BLaER1 (cell line): Measurements from ENCODE around the gene PCSK6.
"Not testable (repeated sequence)": the region's sequence is repeated elsewhere in the genome, so short reads cannot be mapped to it uniquely, and the experiment has no call there.

Experiments used
- H3K27ac ChIP-seq: shearing (Covaris generic); formaldehyde crosslinking; 2 replicates; pipeline ENCODE4 v1.8.1; 2022
- H3K27me3 ChIP-seq: shearing (Covaris generic); formaldehyde crosslinking; 2 replicates; pipeline ENCODE4 v1.8.1; 2022
- H3K36me3 ChIP-seq: shearing (Covaris generic); formaldehyde crosslinking; 2 replicates; pipeline ENCODE4 v1.8.1; 2022
- H3K4me1 ChIP-seq: shearing (Covaris generic); formaldehyde crosslinking; 2 replicates; pipeline ENCODE4 v1.8.1; 2022
- H3K4me2 ChIP-seq: shearing (Covaris generic); formaldehyde crosslinking; 2 replicates; pipeline ENCODE4 v1.8.1; 2022
- H3K4me3 ChIP-seq: shearing (Covaris generic); formaldehyde crosslinking; 2 replicates; pipeline ENCODE4 v1.8.1; 2022
- H3K9ac ChIP-seq: shearing (Covaris generic); formaldehyde crosslinking; 2 replicates; pipeline ENCODE4 v1.8.1; 2022
- H3K9me3 ChIP-seq: shearing (Covaris generic); formaldehyde crosslinking; 2 replicates; pipeline ENCODE4 v1.8.1; 2022
- H4K20me1 ChIP-seq: shearing (Covaris generic); formaldehyde crosslinking; 2 replicates; pipeline ENCODE4 v1.8.1; 2022
- Cebpa-rat ChIP-seq: shearing (Covaris generic); IDR thresholded peaks from 2 replicates; pipeline ENCODE4 v1.8.1; 2022

Gene PCSK6

DNA sequence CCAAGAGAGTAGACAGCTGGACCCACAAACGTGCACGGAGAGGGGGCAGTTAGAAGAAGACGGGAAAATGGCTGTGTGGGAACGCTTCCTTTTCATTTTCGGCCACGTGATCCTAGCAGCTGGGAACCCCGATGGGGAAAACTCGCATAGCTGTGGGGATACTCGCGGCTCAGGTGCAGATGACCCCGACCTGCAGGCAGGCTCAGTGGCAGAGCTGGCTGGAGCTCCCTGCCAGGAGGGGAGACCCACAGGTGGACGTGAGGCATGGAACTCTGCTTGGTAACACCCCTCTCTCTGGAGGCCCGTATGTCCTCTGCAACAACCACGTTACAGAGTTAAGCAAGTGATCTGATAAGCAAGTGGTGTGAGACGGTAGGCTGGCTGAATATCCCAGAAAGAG lies 109.9 kb downstream of the PCSK6 start:
- Histone ChIP-seq H3K4me3 (no peak overlapping the region), H3K36me3 (no peaks in the 10 kb centered on the region), H3K9me3 (no peaks in the 10 kb centered on the region), H3K9ac (no peak overlapping the region), H3K27ac (peak overlapping the region; percentile 87), H3K27me3 (no peaks in the 10 kb centered on the region), H3K4me2 (peak overlapping the region; percentile 85), H3K4me1 (peaks cover 67% of the 10 kb centered on the region), H4K20me1 (no peaks in the 10 kb centered on the region)
- no peak for TF ChIP-seq Cebpa-rat

DNA sequence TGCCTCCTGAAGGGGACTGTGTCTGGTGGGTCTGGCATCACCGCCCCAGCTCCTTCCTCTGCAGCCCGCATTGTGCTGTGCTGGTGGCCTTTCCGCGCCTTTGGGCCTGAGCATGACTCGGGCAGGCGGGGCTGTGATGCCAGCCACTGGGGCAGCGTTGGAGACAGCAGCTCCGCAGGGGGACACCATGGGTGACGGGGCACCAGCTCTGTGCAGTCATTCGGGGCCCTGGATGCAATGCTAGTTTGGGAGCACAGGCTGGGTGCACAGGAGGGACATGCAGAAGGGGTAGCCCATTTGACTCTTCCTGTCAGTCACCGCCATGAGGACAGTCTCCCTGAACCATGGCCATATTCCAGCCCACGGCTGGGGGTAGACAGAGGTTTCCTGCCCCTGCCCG lies 110.6 kb downstream of the PCSK6 start:
- Histone ChIP-seq H3K4me1 (peaks cover 67% of the 10 kb centered on the region), H3K36me3 (no peaks in the 10 kb centered on the region), H3K4me2 (peak overlapping the region; percentile 85), H3K27ac (peak overlapping the region; percentile 87), H3K9me3 (no peaks in the 10 kb centered on the region), H3K9ac (peak overlapping the region; percentile 42; the same call in 1 of the 2 replicates), H3K4me3 (no peak overlapping the region), H4K20me1 (no peaks in the 10 kb centered on the region), H3K27me3 (no peaks in the 10 kb centered on the region)
- no peak for TF ChIP-seq Cebpa-rat

DNA sequence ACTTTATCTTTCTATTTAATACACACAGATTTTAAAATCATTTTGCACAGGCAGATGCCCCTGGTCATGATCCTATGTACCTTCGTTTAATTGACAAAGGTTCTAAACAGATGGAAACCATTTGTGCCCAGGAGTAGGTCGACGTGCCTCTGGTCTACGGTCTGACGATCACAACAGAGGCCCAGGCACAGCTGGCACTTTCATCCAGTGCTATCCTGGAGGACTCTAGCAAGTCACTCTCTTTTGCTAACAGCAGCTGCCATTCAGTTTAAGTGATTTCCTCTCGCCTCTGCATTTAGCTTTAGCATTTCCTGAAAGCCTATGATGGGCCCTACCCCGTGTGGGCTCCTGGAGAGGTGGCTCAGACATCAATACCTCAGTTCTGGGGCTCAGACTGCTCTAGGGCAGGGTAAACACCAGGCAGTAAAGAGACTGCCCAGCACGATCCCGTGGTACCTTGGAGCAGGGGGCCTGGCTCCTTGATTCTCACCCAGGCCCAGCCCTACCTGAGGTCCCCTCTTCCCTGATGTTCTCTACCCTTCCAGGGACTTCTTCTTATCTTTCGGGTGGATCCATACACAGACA lies 111.2 kb downstream of the PCSK6 start:
- Histone ChIP-seq H3K9ac (peak overlapping the region; percentile 42; the same call in 1 of the 2 replicates), H3K27me3 (no peaks in the 10 kb centered on the region), H3K4me2 (peak overlapping the region; percentile 85), H3K9me3 (no peaks in the 10 kb centered on the region), H3K4me1 (peaks cover 67% of the 10 kb centered on the region), H3K36me3 (no peaks in the 10 kb centered on the region), H3K4me3 (no peak overlapping the region; the same call in 1 of the 2 replicates), H3K27ac (peak overlapping the region; percentile 87), H4K20me1 (no peaks in the 10 kb centered on the region)
- no peak for TF ChIP-seq Cebpa-rat

DNA sequence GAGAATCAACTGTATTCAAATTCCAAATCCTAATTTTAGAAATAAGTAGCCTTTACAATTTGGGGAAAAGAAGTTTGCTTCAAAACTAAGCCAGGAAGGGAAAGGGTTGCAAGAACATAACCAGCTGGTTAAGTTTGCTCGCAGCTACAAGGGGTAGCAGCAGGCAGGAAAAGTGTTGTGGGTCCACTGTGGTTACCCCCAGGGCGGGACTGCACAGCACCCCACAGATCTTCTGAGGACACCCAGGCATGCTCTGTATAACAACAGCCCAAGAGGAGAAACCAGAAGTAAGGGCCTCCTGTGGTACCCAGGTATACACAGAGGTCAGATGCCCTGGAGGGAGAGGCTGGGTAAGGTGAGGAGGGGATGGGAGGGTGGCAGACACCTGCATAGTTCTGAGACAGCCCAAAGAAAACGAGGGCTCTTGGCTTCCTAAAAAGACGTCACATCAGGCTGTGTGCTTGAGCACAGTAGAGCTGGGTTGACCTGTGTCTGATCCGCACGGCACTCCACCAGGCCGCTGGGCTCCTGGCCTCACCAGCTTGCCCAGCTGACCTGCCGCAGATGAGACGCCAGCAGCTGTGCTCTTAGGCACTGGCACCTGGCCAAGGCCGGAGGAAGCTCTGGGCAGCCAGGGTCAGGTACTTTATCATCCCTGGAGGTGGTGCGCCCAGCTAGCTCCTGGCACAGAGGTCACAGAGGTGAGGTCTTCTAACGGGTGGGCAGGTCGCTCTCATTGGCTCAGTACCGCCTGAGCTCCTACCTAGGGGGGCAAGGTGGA lies 112.7 kb downstream of the PCSK6 start:
- H3K4me2 ChIP-seq: peak overlapping the region; percentile 85

DNA sequence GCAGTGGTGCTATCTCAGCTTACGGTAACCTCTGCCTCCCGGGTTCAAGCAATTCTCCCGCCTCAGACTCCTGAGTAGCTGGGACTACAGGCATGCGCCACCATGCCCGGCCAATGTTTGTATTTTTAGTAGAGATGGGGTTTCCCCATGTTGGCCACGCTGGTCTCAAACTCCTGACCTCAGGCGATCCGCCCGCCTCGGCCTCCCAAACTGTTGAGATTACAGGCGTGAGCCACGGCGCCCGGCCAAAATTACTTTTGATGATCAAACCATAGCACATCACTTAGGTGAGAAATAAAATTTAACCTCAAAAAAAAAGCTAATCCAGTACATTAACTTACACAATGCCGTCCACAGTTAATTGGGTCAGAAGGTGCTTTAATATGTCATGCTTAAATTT lies 114.5 kb downstream of the PCSK6 start:
- not testable (repeated sequence) for H3K4me2 ChIP-seq, H3K4me3 ChIP-seq

More for the DNA sequence above, 112.7 kb downstream of the PCSK6 start:
- Histone ChIP-seq H3K27me3 (no peaks in the 10 kb centered on the region), H3K4me3 (no peak overlapping the region), H3K9ac (no peak overlapping the region), H3K36me3 (no peaks in the 10 kb centered on the region), H4K20me1 (no peaks in the 10 kb centered on the region), H3K27ac (peak overlapping the region; percentile 87), H3K4me1 (peaks cover 62% of the 10 kb centered on the region), H3K9me3 (no peaks in the 10 kb centered on the region)
- TF ChIP-seq Cebpa-rat: no peak

DNA sequence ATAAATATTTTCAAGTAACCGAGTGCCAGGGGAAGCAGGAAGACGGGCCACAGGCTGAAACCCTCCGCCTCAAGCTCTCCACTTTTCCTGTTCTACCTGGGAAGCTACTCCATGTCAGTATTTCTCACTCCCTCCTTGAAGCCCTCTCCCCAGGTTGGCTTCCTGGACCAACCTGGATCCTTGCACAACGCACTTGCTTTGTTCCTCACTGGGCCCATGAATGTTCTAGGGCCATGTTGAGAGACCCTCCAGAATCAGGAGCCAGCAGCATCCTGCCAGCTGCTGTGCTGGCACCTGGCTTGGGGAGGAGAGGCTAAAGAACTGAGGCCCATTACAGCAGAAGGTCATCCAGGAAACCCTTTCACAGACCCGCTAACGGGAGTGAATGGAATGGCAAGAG lies 115.2 kb downstream of the PCSK6 start:
- Histone ChIP-seq H4K20me1 (no peaks in the 10 kb centered on the region), H3K9ac (no peak overlapping the region), H3K27ac (no peak overlapping the region), H3K4me1 (peaks cover 41% of the 10 kb centered on the region), H3K4me3 (no peak overlapping the region), H3K36me3 (no peaks in the 10 kb centered on the region), H3K27me3 (no peaks in the 10 kb centered on the region), H3K9me3 (no peaks in the 10 kb centered on the region), H3K4me2 (no peak overlapping the region)
- no peak for TF ChIP-seq Cebpa-rat

More for the DNA sequence above, 114.5 kb downstream of the PCSK6 start:
- H3K9ac ChIP-seq, H3K9me3 ChIP-seq, H3K36me3 ChIP-seq, H3K27ac ChIP-seq, H4K20me1 ChIP-seq, H3K27me3 ChIP-seq: not testable (repeated sequence)
- H3K4me1 ChIP-seq: peaks cover 48% of the 10 kb centered on the region

DNA sequence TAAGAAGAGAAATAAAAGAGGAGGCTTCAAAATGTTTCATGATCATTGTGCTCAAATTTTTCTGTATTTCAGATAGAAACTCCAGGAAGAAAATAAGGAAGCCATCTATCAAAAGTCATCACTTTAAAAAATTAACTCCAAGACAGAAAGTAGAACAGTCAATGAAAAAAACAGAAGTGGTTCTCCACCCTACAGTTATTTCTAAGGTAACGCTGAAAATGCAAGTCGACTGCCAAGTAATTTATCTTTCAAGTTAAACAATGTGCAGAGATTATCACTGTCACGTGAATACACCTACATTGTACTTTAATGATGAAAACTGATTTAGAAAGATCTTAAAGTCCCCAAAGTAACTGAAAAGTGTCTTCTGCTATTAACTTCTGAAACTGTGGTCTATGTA lies 115.9 kb downstream of the PCSK6 start:
- Histone ChIP-seq H3K9ac (no peak overlapping the region), H3K36me3 (no peaks in the 10 kb centered on the region), H4K20me1 (no peaks in the 10 kb centered on the region), H3K9me3 (no peaks in the 10 kb centered on the region), H3K4me1 (peaks cover 33% of the 10 kb centered on the region), H3K4me2 (no peak overlapping the region), H3K27me3 (no peaks in the 10 kb centered on the region), H3K4me3 (no peak overlapping the region), H3K27ac (no peak overlapping the region)
- TF ChIP-seq Cebpa-rat: no peak

DNA sequence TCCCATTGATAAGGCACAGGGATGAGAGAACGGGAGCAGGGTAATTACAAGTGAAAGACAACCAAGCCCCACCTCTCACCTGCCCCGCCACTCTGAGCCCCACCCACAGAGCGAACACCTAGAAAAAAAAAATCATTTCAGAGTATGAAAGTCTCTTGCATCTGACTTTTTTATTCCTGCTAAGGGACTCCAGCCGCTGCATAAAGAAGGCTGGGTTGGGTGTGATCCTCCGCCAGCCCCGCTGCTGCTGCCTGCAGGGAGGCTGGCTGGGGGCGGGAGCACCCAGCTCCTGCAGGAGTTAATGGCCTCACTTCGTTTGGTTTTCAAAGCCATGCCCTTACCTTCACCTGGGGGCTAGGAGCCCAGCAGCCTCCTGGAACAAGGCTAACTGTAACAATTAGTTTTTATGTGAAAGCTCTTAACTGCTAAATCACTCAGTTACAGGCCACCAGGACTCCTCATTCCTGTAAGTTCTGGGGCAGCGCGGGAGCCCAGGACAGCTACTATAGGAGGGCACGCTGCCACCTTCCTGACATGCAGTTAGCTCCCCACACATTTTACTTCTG lies 116.5 kb downstream of the PCSK6 start:
- no peak overlapping the region for H3K4me3 ChIP-seq
- H3K27me3 ChIP-seq: no peaks in the 10 kb centered on the region
- no peak overlapping the region for H3K4me2 ChIP-seq
- TF ChIP-seq Cebpa-rat: no peak
- no peak overlapping the region for H3K9ac ChIP-seq
- no peaks in the 10 kb centered on the region for H3K9me3 ChIP-seq
- peaks cover 28% of the 10 kb centered on the region for H3K4me1 ChIP-seq
- H4K20me1 ChIP-seq: no peaks in the 10 kb centered on the region
- no peaks in the 10 kb centered on the region for H3K36me3 ChIP-seq
- H3K27ac ChIP-seq: no peak overlapping the region

DNA sequence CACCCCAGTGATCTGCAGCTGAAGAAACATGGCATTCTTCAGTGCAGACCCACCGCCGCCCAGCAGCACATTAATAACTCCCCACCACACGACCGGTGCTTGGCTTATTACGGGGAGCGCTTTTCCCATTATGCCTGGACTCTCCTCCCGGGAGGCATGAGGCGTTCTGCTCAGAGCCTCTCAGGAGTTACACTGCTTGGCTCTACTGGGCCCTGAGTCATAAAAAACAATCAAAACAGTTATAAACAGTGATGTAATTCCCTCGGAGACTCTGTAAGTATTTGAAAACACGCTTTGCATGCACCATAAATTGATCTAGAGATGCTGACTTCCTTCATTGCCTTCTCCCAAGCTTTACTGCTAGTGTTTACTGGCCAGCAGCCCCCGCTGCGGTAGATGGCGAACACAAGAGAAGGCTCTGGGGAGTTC lies 117.3 kb downstream of the PCSK6 start:
- TF ChIP-seq Cebpa-rat: no peak
- Histone ChIP-seq H3K4me1 (peaks cover 19% of the 10 kb centered on the region), H3K4me2 (peak overlapping the region; percentile 12; the same call in 1 of the 2 replicates), H4K20me1 (no peaks in the 10 kb centered on the region), H3K36me3 (no peaks in the 10 kb centered on the region), H3K27ac (no peak overlapping the region), H3K9me3 (no peaks in the 10 kb centered on the region), H3K9ac (no peak overlapping the region), H3K4me3 (no peak overlapping the region), H3K27me3 (no peaks in the 10 kb centered on the region)

DNA sequence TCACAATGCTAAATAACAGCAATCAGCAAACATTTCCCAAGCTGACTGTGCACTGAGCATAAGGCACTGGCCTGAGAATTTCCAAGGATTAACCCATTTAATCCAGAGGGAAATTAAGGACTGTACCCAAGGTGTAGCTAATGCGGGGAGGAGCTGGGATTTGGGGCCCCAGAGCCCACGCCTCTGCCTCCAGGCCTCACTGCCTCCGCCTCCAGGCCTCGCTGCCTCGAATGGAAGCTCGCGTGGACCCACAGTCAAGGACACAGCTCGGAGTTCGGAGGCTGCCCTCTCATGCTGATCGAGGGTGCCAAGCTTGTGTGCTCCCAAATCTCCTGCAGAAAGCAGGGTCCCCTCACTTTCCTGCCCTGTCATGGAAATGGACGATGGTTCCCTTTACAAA lies 118.0 kb downstream of the PCSK6 start:
- Histone ChIP-seq H3K4me1 (peaks cover 13% of the 10 kb centered on the region), H4K20me1 (no peaks in the 10 kb centered on the region), H3K27me3 (no peaks in the 10 kb centered on the region), H3K4me2 (no peak overlapping the region), H3K36me3 (no peaks in the 10 kb centered on the region), H3K9me3 (no peaks in the 10 kb centered on the region), H3K27ac (no peak overlapping the region), H3K9ac (no peak overlapping the region), H3K4me3 (no peak overlapping the region)
- TF ChIP-seq Cebpa-rat: no peak
